ENCODE results near the gene CFAP99. TPM values are rescaled to one million over a fixed set of nuclear protein-coding genes. Genes with fewer than 3 reads are reported as not detected.

Gene CFAP99
- total RNA-seq, 6 experiments from 2014 or later, result not detected

GRCh38 chr4:2442175-2442993, 23.6 kb downstream of the CFAP99 start:
- no peak for DNase-seq
- H3K27ac Mint-ChIP-seq, result no peak overlapping the region
- peaks cover 2% of the 10 kb centered on the region for H3K27me3 Mint-ChIP-seq (ENCODE audit: insufficient read depth)
- H3K9me3 Mint-ChIP-seq, result no peaks in the 10 kb centered on the region
- no peak overlapping the region for H3K4me3 Mint-ChIP-seq
- no peaks in the 10 kb centered on the region for H3K4me1 Mint-ChIP-seq (ENCODE audit: low read depth)
- no peaks in the 10 kb centered on the region for H3K36me3 Mint-ChIP-seq (ENCODE audit: low read depth)
- TF ChIP-seq CTCF (IDR thresholded peaks at IDR 0.05), result no peak

- Mint-ChIP-seq H3K4me3 (no peak overlapping the region), H3K4me1 (ENCODE audit: low read depth) (no peaks in the 10 kb centered on the region), H3K27ac (no peak overlapping the region), H3K9me3 (no peaks in the 10 kb centered on the region), H3K27me3 (ENCODE audit: insufficient read depth) (peaks cover 2% of the 10 kb centered on the region), H3K36me3 (ENCODE audit: low read depth) (no peaks in the 10 kb centered on the region)
- no peak for DNase-seq
- no peak for TF ChIP-seq CTCF (IDR thresholded peaks at IDR 0.05)
Measured at GRCh38 chr4:2443061-2443730, 24.4 kb downstream of the CFAP99 start.

GRCh38 chr4:2443956-2444740, 25.4 kb downstream of the CFAP99 start:
- Mint-ChIP-seq H3K4me1 (ENCODE audit: low read depth) (no peaks in the 10 kb centered on the region), H3K4me3 (no peak overlapping the region), H3K27me3 (ENCODE audit: insufficient read depth) (peaks cover 2% of the 10 kb centered on the region), H3K9me3 (no peaks in the 10 kb centered on the region), H3K36me3 (ENCODE audit: low read depth) (no peaks in the 10 kb centered on the region), H3K27ac (no peak overlapping the region)
- TF ChIP-seq CTCF (IDR thresholded peaks at IDR 0.05), result no peak
- DNase-seq, result no peak

GRCh38 chr4:2445130-2445529, 26.4 kb downstream of the CFAP99 start:
- Mint-ChIP-seq H3K9me3 (no peaks in the 10 kb centered on the region), H3K4me1 (ENCODE audit: low read depth) (no peaks in the 10 kb centered on the region), H3K4me3 (no peak overlapping the region), H3K36me3 (ENCODE audit: low read depth) (no peaks in the 10 kb centered on the region), H3K27ac (no peak overlapping the region), H3K27me3 (ENCODE audit: insufficient read depth) (peaks cover 5% of the 10 kb centered on the region)
- TF ChIP-seq CTCF (IDR thresholded peaks at IDR 0.05), result no peak
- DNase-seq, result no peak

GRCh38 chr4:2445571-2445970, 26.8 kb downstream of the CFAP99 start:
- H3K27me3 Mint-ChIP-seq (ENCODE audit: insufficient read depth), result peaks cover 5% of the 10 kb centered on the region
- no peak overlapping the region for H3K4me3 Mint-ChIP-seq
- no peak overlapping the region for H3K27ac Mint-ChIP-seq
- no peak for TF ChIP-seq CTCF (IDR thresholded peaks at IDR 0.05)
- DNase-seq, result no peak
- H3K4me1 Mint-ChIP-seq (ENCODE audit: low read depth), result no peaks in the 10 kb centered on the region
- no peaks in the 10 kb centered on the region for H3K9me3 Mint-ChIP-seq
- H3K36me3 Mint-ChIP-seq (ENCODE audit: low read depth), result no peaks in the 10 kb centered on the region
